Tibial artery (tissue), 4 donors: ENCODE data around the gene DNER.

ENCODE experiments used
- DNase-seq, 2 donors: peaks; one replicate each; pipeline ENCODE4 v3.0.0-alpha.2; 2019
- H3K27ac ChIP-seq, 2 donors: fragments of 200-600 bp; sonication (generic) in 1 of 2; 1 replicate in 1 of 2; 2 replicates in 1 of 2; pipeline ENCODE4 v1.5.1; 2018 to 2019; ENCODE audit warnings: mild to moderate bottlenecking in 1 of 2
- H3K27me3 ChIP-seq, 2 donors: fragments of 200-600 bp; sonication (generic) in 1 of 2; one replicate each; pipeline versions ENCODE4 v1.5.1 to v1.6.0; 2016 to 2019
- H3K36me3 ChIP-seq, 3 donors: fragments of 200-600 bp; sonication (generic) in 2 of 3; one replicate each; pipeline ENCODE4 v1.5.1; 2016 to 2019; ENCODE audit warnings: mild to moderate bottlenecking in 2 of 3
- H3K4me1 ChIP-seq, 4 donors: fragments of 200-600 bp; sonication (generic) in 2 of 4; 1 replicate in 3 of 4; 2 replicates in 1 of 4; pipeline ENCODE4 v1.5.1; 2016 to 2019
- H3K4me3 ChIP-seq, 2 donors: fragments of 200-600 bp; sonication (generic) in 1 of 2; 1 replicate in 1 of 2; 2 replicates in 1 of 2; pipeline ENCODE4 v1.5.1; 2018 to 2019; ENCODE audit warnings: mild to moderate bottlenecking in 2 of 2
- H3K9me3 ChIP-seq, 3 donors: fragments of 200-600 bp; sonication (generic) in 1 of 3; one replicate each; pipeline ENCODE4 v1.5.1; 2016 to 2019
- CTCF ChIP-seq, 2 experiments: fragments of 200-600 bp in 1 of 2; fragments of 450-650 bp in 1 of 2; IDR thresholded peaks; one replicate each; pipeline ENCODE4 v1.5.1; 2017 to 2019; ENCODE audit warnings: antibody characterized with exemption in 2 of 2, mild to moderate bottlenecking in 1 of 2, moderate library complexity in 1 of 2
- intact Hi-C: fragments of 100-400 bp; cut with DNase I; formaldehyde crosslinking; loops from one replicate; pipeline ENCODE4 v1.15.0; 2023; ENCODE audit warnings: low total_unique reads

The DNER gene

DNA sequence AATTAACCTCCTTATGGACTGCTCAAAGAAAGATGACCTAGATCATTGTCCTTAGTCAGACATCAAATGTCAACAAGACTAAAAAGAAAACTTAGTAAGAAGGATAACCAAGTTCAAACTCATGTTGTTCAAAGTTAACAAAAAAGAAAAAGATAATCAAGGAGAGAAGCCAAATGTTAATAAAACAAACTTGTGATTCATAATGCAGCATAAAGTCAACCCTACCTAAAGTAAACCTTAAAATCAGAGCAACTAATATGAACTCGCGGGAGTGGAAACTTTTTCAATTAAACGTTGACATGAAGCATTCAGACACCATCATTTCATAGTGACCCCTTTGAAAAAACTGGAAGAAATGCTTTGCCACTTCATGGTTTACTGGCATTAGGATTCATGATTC lies 52.9 kb downstream of the DNER start:
- Histone ChIP-seq H3K36me3 (no peaks in the 10 kb centered on the region), H3K4me3 (no peak overlapping the region), H3K4me1 (no peaks in the 10 kb centered on the region), H3K27me3 (no peaks in the 10 kb centered on the region), H3K9me3 (no peaks in the 10 kb centered on the region), H3K27ac (no peak overlapping the region)
- TF ChIP-seq CTCF (IDR thresholded peaks at IDR 0.05): no peak
- no peak for DNase-seq
- intact Hi-C loops: no loop called here

DNA sequence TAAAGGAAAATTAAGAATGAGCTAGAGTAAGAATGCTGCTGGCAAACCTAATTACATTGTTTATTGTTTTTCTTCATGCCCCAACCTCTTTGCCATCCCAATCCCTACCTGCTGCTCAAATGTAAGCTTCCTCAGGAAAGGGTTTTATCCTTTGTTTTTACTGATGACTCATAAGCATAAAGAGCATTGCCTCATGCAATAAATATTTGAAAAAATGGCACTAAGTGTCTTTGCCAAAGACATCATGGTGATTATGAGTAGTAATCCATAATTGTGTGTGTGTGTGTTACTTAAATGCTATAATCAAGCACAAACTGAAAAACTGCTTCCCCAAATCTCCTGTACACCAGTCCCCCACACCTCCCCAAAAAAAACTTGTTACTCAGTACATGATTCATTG lies 53.4 kb downstream of the DNER start:
- H3K27me3 ChIP-seq: no peaks in the 10 kb centered on the region
- no peaks in the 10 kb centered on the region for H3K9me3 ChIP-seq
- no peak for DNase-seq
- TF ChIP-seq CTCF (IDR thresholded peaks at IDR 0.05): no peak
- no peaks in the 10 kb centered on the region for H3K36me3 ChIP-seq
- no peak overlapping the region for H3K4me3 ChIP-seq
- no peaks in the 10 kb centered on the region for H3K4me1 ChIP-seq
- intact Hi-C loops: no loop called here
- H3K27ac ChIP-seq: no peak overlapping the region

DNA sequence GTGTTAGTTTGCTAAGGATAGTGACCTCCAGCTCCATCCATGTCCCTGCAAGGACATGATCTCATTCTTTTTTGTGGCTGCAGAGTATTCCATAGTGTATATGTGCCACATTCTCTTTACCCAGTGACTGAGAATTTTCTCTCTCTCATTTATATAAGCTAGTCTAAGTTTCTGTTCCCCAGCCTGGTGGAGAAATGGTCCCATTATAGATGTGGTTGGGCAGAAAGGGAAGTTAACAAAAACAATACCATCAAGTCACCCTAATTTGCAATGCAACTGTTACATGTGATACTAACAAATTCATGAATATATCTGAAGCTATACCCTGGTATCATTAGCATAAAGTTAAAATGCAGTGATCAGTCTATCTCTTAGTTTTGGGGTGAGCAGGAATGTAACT lies 54.0 kb downstream of the DNER start:
- intact Hi-C loops: no loop called here
- Histone ChIP-seq H3K9me3 (no peaks in the 10 kb centered on the region), H3K27ac (no peak overlapping the region), H3K27me3 (no peaks in the 10 kb centered on the region), H3K4me1 (no peaks in the 10 kb centered on the region), H3K36me3 (no peaks in the 10 kb centered on the region), H3K4me3 (no peak overlapping the region)
- no peak for DNase-seq
- no peak for TF ChIP-seq CTCF (IDR thresholded peaks at IDR 0.05)

GRCh38 chr2:229658004-229658403 lies 56.4 kb downstream of the DNER start:
- no peaks in the 10 kb centered on the region for H3K4me1 ChIP-seq
- no peaks in the 10 kb centered on the region for H3K9me3 ChIP-seq
- TF ChIP-seq CTCF (IDR thresholded peaks at IDR 0.05): no peak
- DNase-seq: no peak
- intact Hi-C loops: no loop called here
- H3K27me3 ChIP-seq: no peaks in the 10 kb centered on the region
- H3K4me3 ChIP-seq: no peak overlapping the region
- H3K27ac ChIP-seq: no peak overlapping the region
- no peaks in the 10 kb centered on the region for H3K36me3 ChIP-seq

DNA sequence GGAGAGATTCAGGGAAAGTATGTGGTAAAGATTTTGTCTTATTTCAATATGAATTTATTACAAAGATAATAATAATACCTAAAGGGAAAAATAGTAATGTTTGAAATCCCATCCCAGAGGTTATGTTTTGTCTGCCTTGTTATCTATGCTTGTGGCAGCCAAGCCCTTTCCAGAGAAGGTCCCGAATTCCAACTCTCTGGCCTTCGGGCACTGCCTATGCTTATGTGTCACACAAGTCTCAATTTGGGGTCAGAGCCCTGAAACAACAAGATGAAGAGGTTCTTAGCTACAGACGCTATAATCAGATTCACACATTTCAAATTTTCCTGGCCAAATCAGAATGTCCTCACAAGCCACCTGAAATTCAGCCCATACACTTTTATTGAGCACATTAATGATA lies 59.9 kb downstream of the DNER start:
- Histone ChIP-seq H3K4me1 (no peaks in the 10 kb centered on the region), H3K27me3 (no peaks in the 10 kb centered on the region), H3K4me3 (no peak overlapping the region), H3K36me3 (no peaks in the 10 kb centered on the region), H3K27ac (no peak overlapping the region), H3K9me3 (no peaks in the 10 kb centered on the region)
- TF ChIP-seq CTCF (IDR thresholded peaks at IDR 0.05): no peak
- DNase-seq: no peak
- intact Hi-C loops: no loop called here

DNA sequence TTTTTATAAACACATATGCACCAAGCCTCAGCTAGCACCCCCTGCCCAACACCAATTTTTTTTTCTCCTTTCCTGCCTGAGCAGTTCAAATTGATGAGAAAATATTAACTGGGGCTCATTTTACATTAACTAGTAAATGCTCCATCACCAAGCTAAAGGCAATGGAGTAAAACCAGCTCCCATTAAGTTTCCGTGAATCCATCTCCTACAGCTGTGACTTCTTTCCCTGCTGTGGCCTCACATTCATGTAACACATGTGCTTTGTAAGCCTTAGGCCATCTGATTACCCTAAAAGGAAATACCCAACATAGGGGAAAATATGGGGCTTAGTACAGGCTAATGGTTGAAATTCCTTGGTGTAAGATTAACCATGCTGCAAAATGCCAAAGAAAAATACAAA lies 60.8 kb downstream of the DNER start:
- TF ChIP-seq CTCF (IDR thresholded peaks at IDR 0.05): no peak
- Histone ChIP-seq H3K36me3 (no peaks in the 10 kb centered on the region), H3K4me3 (no peak overlapping the region), H3K9me3 (no peaks in the 10 kb centered on the region), H3K4me1 (no peaks in the 10 kb centered on the region), H3K27ac (no peak overlapping the region), H3K27me3 (no peaks in the 10 kb centered on the region)
- no peak for DNase-seq
- intact Hi-C loops: no loop called here
